Thyroid gland (tissue), 4 donors: Measurements from ENCODE around the gene GRM8. TPM values are rescaled to one million over a fixed set of nuclear protein-coding genes. Genes with fewer than 3 reads are reported as not detected.

Experiments
- DNase-seq, 2 donors: peaks; one replicate each; pipeline ENCODE4 v3.0.0-alpha.2; 2019
- H3K27ac ChIP-seq, 3 donors: fragments of 200-600 bp; sonication (generic); 1 replicate in 2 of 3; 2 replicates in 1 of 3; pipeline ENCODE4 v1.5.1; 2016 to 2019; ENCODE audit warnings: mild to moderate bottlenecking in 1 of 3, moderate library complexity in 1 of 3
- H3K27me3 ChIP-seq: fragments of 200-600 bp; sonication (generic); one replicate; pipeline ENCODE4 v1.5.1; 2019
- H3K36me3 ChIP-seq, 2 donors: fragments of 200-600 bp; sonication (generic); one replicate each; pipeline ENCODE4 v1.5.1; 2016 to 2019
- H3K4me1 ChIP-seq, 2 donors: fragments of 200-600 bp; sonication (generic); one replicate each; pipeline ENCODE4 v1.5.1; 2017 to 2019
- H3K4me3 ChIP-seq, 3 donors: fragments of 200-600 bp; sonication (generic); replicated peaks in 1 of 3; 1 replicate in 2 of 3; 2 replicates in 1 of 3; pipeline ENCODE4 v1.5.1; 2016; ENCODE audit warnings: mild to moderate bottlenecking in 1 of 3
- H3K9me3 ChIP-seq: fragments of 200-600 bp; sonication (generic); one replicate; pipeline ENCODE4 v1.5.1; 2017
- CTCF ChIP-seq, 6 experiments: fragments of 200-600 bp in 3 of 6; fragments of 450-650 bp in 3 of 6; sonication (generic) in 3 of 6; IDR thresholded peaks; one replicate each; pipeline ENCODE4 v1.5.1; 2016 to 2019; ENCODE audit warnings: antibody characterized with exemption in 6 of 6, mild to moderate bottlenecking in 2 of 6, inconsistent platforms in 1 of 6, moderate library complexity in 1 of 6
- POLR2A ChIP-seq, 2 donors: fragments of 450-650 bp; IDR thresholded peaks; one replicate each; pipeline ENCODE4 v1.6.1; 2017; ENCODE audit warnings: antibody characterized with exemption in 2 of 2, mild to moderate bottlenecking in 2 of 2, moderate library complexity in 1 of 2
- WGBS, 2 donors: methylation state at CpG; one replicate each; pipeline ENCODE4 v1.1.5; 2017; 5-methylcytosine and 5-hydroxymethylcytosine counted together
- intact Hi-C: fragments of 100-400 bp; cut with DNase I; formaldehyde crosslinking; loops from one replicate; pipeline ENCODE4 v1.15.1; 2023
- total RNA-seq, 4 donors: library from RNA; depleted of rRNA; stranded (reverse); fragments of >200 nt; gene quantifications; one replicate each; pipeline ENCODE4 v1.2.3, GENCODE V29; 2016

GRM8 gene
- total RNA-seq, 4 donors from 2014 or later: 0.54 to 9.5 (median 4.8) TPM

GRCh38 chr7:127254163-127254684 is 1.5 kb upstream of the GRM8 start:
- H3K27ac ChIP-seq: no peak overlapping the region

GRCh38 chr7:127253281-127254162 is 781 bp upstream of the GRM8 start:
- 0 to 1% methylated on average over 59 to 66 of the region's 84 CpGs for WGBS, 2 donors
- Histone ChIP-seq H3K4me1 (peaks cover 6 to 21% of the 10 kb centered on the region in 2 donors), H3K27me3 (no peaks in the 10 kb centered on the region), H3K4me3 (peak overlapping the region; percentile 33 to 69 (median 55)), H3K36me3 (no peaks in the 10 kb centered on the region), H3K27ac (peak overlapping the region in 1 of 3 donors; percentile 46), H3K9me3 (no peaks in the 10 kb centered on the region)
- intact Hi-C loops: loop anchor here (10.0 kb wide), 1 partner anchor 449 kb away; no protein-coding TSS in a partner anchor
- TF ChIP-seq POLR2A (IDR thresholded peaks at IDR 0.05) (peak in 1 of 2 donors; percentile 12), CTCF (IDR thresholded peaks at IDR 0.05) (peak; percentile 54 to 99 (median 84))
- DNase-seq: peak; percentile 71 to 74

More at GRCh38 chr7:127254163-127254684, 1.5 kb upstream of the GRM8 start:
- H3K4me1 ChIP-seq: peaks cover 6 to 21% of the 10 kb centered on the region in 2 donors
- TF ChIP-seq POLR2A (IDR thresholded peaks at IDR 0.05): no peak
- no peak for TF ChIP-seq CTCF (IDR thresholded peaks at IDR 0.05)
- H3K36me3 ChIP-seq: no peaks in the 10 kb centered on the region
- H3K4me3 ChIP-seq: no peak overlapping the region
- no peak for DNase-seq
- no peaks in the 10 kb centered on the region for H3K27me3 ChIP-seq
- intact Hi-C loops: loop anchor here (10.0 kb wide), 1 partner anchor 449 kb away; no protein-coding TSS in a partner anchor
- H3K9me3 ChIP-seq: no peaks in the 10 kb centered on the region
- 16 to 22% methylated on average over 11 of the region's 11 CpGs for WGBS, 2 donors

GRCh38 chr7:127252377-127252713 is 396 bp downstream of the GRM8 start:
- Histone ChIP-seq H3K27ac (no peak overlapping the region), H3K4me1 (peaks cover 6 to 21% of the 10 kb centered on the region in 2 donors), H3K4me3 (peak overlapping the region; percentile 11 to 69 (median 55)), H3K27me3 (no peaks in the 10 kb centered on the region), H3K9me3 (no peaks in the 10 kb centered on the region), H3K36me3 (no peaks in the 10 kb centered on the region)
- intact Hi-C loops: loop anchor here (10.0 kb wide), 1 partner anchor 448 kb away; no protein-coding TSS in a partner anchor
- TF ChIP-seq POLR2A (IDR thresholded peaks at IDR 0.05) (no peak), CTCF (IDR thresholded peaks at IDR 0.05) (no peak)
- WGBS, 2 donors: 2% methylated on average over 11 of the region's 11 CpGs
- DNase-seq: peak in 1 of 2 donors; percentile 3

- Histone ChIP-seq H3K27me3 (no peaks in the 10 kb centered on the region), H3K27ac (no peak overlapping the region), H3K36me3 (no peaks in the 10 kb centered on the region), H3K4me3 (peak overlapping the region; percentile 11 to 69 (median 55)), H3K4me1 (peaks cover 6 to 21% of the 10 kb centered on the region in 2 donors), H3K9me3 (no peaks in the 10 kb centered on the region)
- 1% methylated on average over 50 to 59 of the region's 81 CpGs for WGBS, 2 donors
- intact Hi-C loops: loop anchor here (10.0 kb wide), 1 partner anchor 447 kb away; no protein-coding TSS in a partner anchor
- peak; percentile 14 to 26 for DNase-seq
- no peak for TF ChIP-seq POLR2A (IDR thresholded peaks at IDR 0.05)
- TF ChIP-seq CTCF (IDR thresholded peaks at IDR 0.05): no peak
Observed at GRCh38 chr7:127251465-127252376, 1.0 kb downstream of the GRM8 start.
